HG03135 (cell line): Measurements from ENCODE around the gene APOL2.
"Not testable (repeated sequence)": the region's sequence is repeated elsewhere in the genome, so short reads cannot be mapped to it uniquely, and the experiment has no call there.

Source experiments
- ATAC-seq: cut with Tn5 transposase; IDR thresholded peaks from one replicate; pipeline ENCODE4 v1.9.1; 2021; ENCODE audit warnings: mild to moderate bottlenecking, moderate library complexity; ENCODE audit not compliant: unreplicated experiment

APOL2 gene

GRCh38 chr22:36224245-36224644, 15.1 kb downstream of the APOL2 start:
- no peak for ATAC-seq

GRCh38 chr22:36223504-36223903, 15.8 kb downstream of the APOL2 start:
- no peak for ATAC-seq

- no peak for ATAC-seq
These were observed 16.4 kb downstream of the APOL2 start for GRCh38 chr22:36222887-36223450.

GRCh38 chr22:36221799-36222751, 17.3 kb downstream of the APOL2 start:
- ATAC-seq = no peak

GRCh38 chr22:36220451-36220921, 18.8 kb downstream of the APOL2 start:
- no peak for ATAC-seq

GRCh38 chr22:36218648-36219193, 20.6 kb downstream of the APOL2 start:
- no peak for ATAC-seq

GRCh38 chr22:36215981-36216380, 23.3 kb downstream of the APOL2 start:
- no peak for ATAC-seq

- ATAC-seq = no peak
These were observed 25.7 kb downstream of the APOL2 start for GRCh38 chr22:36213586-36213985.

- ATAC-seq = no peak
These were observed 26.4 kb downstream of the APOL2 start for GRCh38 chr22:36212901-36213300.

GRCh38 chr22:36211237-36211861, 28.0 kb downstream of the APOL2 start:
- no peak for ATAC-seq

- no peak for ATAC-seq
These were observed 29.1 kb downstream of the APOL2 start for GRCh38 chr22:36210224-36210623.

GRCh38 chr22:36209488-36209908, 29.8 kb downstream of the APOL2 start:
- not testable (repeated sequence) for ATAC-seq

- no peak for ATAC-seq
These were observed 30.4 kb downstream of the APOL2 start for GRCh38 chr22:36208914-36209313.

GRCh38 chr22:36208162-36208765, 31.1 kb downstream of the APOL2 start:
- no peak for ATAC-seq

- ATAC-seq = no peak
These were observed 33.1 kb downstream of the APOL2 start for GRCh38 chr22:36206255-36206654.

- ATAC-seq = not testable (repeated sequence)
These were observed 33.8 kb downstream of the APOL2 start for GRCh38 chr22:36205573-36205972.

GRCh38 chr22:36204632-36205015, 34.7 kb downstream of the APOL2 start:
- no peak for ATAC-seq

- no peak for ATAC-seq
These were observed 35.2 kb downstream of the APOL2 start for GRCh38 chr22:36204001-36204631.

- not testable (repeated sequence) for ATAC-seq
These were observed 35.9 kb downstream of the APOL2 start for GRCh38 chr22:36203441-36203840.

- ATAC-seq = not testable (repeated sequence)
These were observed 36.4 kb downstream of the APOL2 start for GRCh38 chr22:36202906-36203305.
